ENCODE measurements around the gene NR3C2. TPM values are rescaled to one million over a fixed set of nuclear protein-coding genes. Genes with fewer than 3 reads are reported as not detected.

NR3C2 gene
- total and polyA plus RNA-seq, 2 of the 4 experiments (the other 2 are of a cell fraction) = 1.1 to 2.3 TPM

DNA sequence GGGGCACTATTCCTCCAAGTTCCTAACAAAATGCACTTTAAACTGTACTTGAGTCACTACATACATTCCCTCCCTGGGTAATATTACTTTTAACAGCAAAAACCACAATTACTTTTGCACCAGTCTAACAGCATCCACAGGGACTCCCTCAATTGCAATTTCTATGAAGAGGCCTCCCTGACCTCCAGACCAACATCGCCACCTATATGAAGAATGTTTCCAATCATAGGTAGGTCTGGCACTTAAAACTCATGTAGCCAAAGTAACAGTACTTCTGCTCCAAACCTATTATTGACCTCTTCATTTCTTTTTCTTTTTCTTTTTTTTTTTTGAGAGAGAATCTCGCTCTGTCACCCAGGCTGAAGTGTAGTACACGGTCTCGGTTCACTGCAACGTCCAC lies 15.6 kb downstream of the NR3C2 start:
- Histone ChIP-seq H3K56ac (ENCODE audit: extremely low read depth, insufficient read depth, low read length) (no peak overlapping the region), H3K23ac (ENCODE audit: low read depth, low read length) (no peak overlapping the region), H4K8ac (ENCODE audit: low read depth in 2 of 2, low read length in 2 of 2) (no peak overlapping the region), H2AK9ac (replicated peaks; ENCODE audit: low read depth, low read length, poor library complexity) (no peak overlapping the region), H3K14ac (replicated peaks; ENCODE audit: low read depth, low read length) (no peak overlapping the region), H2BK5ac (ENCODE audit: low read depth, low read length, poor library complexity, severe bottlenecking) (no peak overlapping the region), H3K9me3 (ENCODE audit: control insufficient read depth, insufficient read depth, low read length) (no peaks in the 10 kb centered on the region), H3K4ac (ENCODE audit: low read depth, low read length) (no peak overlapping the region), H3K27ac (ENCODE audit: insufficient read depth, low read length) (no peak overlapping the region), H3K27me3 (ENCODE audit: control insufficient read depth, insufficient read depth, low read length) (no peaks in the 10 kb centered on the region), H3K9me1 (ENCODE audit: insufficient read depth, low read length) (no peaks in the 10 kb centered on the region), H3K18ac (ENCODE audit: low read depth, low read length) (no peak overlapping the region), H2AFZ (replicated peaks; ENCODE audit: low read length, poor library complexity) (no peak overlapping the region), H3K79me1 (ENCODE audit: low read depth in 1 of 2, low read length in 2 of 2) (no peaks in the 10 kb centered on the region), H3K4me2 (ENCODE audit: low read depth, low read length) (no peak overlapping the region), H4K91ac (ENCODE audit: insufficient read depth, low read depth, low read length) (no peak overlapping the region), H4K20me1 (ENCODE audit: insufficient read depth, low read length) (no peaks in the 10 kb centered on the region), H3K4me3 (ENCODE audit: insufficient read depth, low read depth, low read length) (no peak overlapping the region), H3K4me1 (ENCODE audit: control insufficient read depth, insufficient read depth, low read length) (no peaks in the 10 kb centered on the region), H3K9ac (ENCODE audit: low read depth, low read length) (no peak overlapping the region), H3K36me3 (ENCODE audit: control insufficient read depth, insufficient read depth, low read length) (no peaks in the 10 kb centered on the region), H4K5ac (ENCODE audit: low read depth, low read length) (no peak overlapping the region), H2BK20ac (ENCODE audit: low read depth, low read length) (no peak overlapping the region), H2BK15ac (ENCODE audit: low read depth, low read length) (no peak overlapping the region), H2BK120ac (ENCODE audit: low read depth, low read length) (no peak overlapping the region), H2AK5ac (ENCODE audit: low read depth, low read length) (no peak overlapping the region)
- ChIA-PET CTCF (no interaction called here), POLR2A (ENCODE audit: unreplicated experiment) (no interaction called here)
- BruUV-seq (replicated peaks) = no TSS peak
- WGBS, 2 experiments (ENCODE audit: extremely low coverage in 2 of 2, insufficient read length in 1 of 2) = no CpG with 5 or more reads among the region's 5 CpGs
- no peak for DNase-seq
- ATAC-seq (ENCODE audit: low read depth) = no peak
- TF ChIP-seq POLR2A (IDR thresholded peaks at IDR 0.05; ENCODE audit: low read depth, low read length) (no peak), MAZ (IDR thresholded peaks at IDR 0.05; ENCODE audit: borderline replicate concordance, low read depth, low read length) (no peak), RAD21 (IDR thresholded peaks at IDR 0.05; ENCODE audit: low read length) (no peak), RCOR1 (IDR thresholded peaks at IDR 0.05; ENCODE audit: insufficient replicate concordance, low read length) (no peak), RFX5 (IDR thresholded peaks at IDR 0.05; ENCODE audit: low read depth, low read length) (no peak), CEBPB (IDR thresholded peaks at IDR 0.05; ENCODE audit: low read depth, low read length) (no peak), SMC3 (IDR thresholded peaks at IDR 0.05; ENCODE audit: low read depth, low read length) (no peak), NFE2L2 (IDR thresholded peaks at IDR 0.05; ENCODE audit: low read depth, low read length) (no peak), BHLHE40 (IDR thresholded peaks at IDR 0.05; ENCODE audit: low read depth, low read length) (no peak), FOS (IDR thresholded peaks at IDR 0.05; ENCODE audit: low read depth, low read length) (no peak)
- TF ChIP-seq, protein P1, sequence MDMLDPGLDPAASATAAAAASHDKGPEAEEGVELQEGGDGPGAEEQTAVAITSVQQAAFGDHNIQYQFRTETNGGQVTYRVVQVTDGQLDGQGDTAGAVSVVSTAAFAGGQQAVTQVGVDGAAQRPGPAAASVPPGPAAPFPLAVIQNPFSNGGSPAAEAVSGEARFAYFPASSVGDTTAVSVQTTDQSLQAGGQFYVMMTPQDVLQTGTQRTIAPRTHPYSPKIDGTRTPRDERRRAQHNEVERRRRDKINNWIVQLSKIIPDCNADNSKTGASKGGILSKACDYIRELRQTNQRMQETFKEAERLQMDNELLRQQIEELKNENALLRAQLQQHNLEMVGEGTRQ (IDR thresholded peaks at IDR 0.05; ENCODE audit: low read depth, low read length) = no peak
- TF ChIP-seq, protein P2, sequence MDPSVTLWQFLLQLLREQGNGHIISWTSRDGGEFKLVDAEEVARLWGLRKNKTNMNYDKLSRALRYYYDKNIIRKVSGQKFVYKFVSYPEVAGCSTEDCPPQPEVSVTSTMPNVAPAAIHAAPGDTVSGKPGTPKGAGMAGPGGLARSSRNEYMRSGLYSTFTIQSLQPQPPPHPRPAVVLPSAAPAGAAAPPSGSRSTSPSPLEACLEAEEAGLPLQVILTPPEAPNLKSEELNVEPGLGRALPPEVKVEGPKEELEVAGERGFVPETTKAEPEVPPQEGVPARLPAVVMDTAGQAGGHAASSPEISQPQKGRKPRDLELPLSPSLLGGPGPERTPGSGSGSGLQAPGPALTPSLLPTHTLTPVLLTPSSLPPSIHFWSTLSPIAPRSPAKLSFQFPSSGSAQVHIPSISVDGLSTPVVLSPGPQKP (IDR thresholded peaks at IDR 0.05; ENCODE audit: borderline replicate concordance, low read depth, low read length) = no peak
- TF ChIP-seq, protein P3, sequence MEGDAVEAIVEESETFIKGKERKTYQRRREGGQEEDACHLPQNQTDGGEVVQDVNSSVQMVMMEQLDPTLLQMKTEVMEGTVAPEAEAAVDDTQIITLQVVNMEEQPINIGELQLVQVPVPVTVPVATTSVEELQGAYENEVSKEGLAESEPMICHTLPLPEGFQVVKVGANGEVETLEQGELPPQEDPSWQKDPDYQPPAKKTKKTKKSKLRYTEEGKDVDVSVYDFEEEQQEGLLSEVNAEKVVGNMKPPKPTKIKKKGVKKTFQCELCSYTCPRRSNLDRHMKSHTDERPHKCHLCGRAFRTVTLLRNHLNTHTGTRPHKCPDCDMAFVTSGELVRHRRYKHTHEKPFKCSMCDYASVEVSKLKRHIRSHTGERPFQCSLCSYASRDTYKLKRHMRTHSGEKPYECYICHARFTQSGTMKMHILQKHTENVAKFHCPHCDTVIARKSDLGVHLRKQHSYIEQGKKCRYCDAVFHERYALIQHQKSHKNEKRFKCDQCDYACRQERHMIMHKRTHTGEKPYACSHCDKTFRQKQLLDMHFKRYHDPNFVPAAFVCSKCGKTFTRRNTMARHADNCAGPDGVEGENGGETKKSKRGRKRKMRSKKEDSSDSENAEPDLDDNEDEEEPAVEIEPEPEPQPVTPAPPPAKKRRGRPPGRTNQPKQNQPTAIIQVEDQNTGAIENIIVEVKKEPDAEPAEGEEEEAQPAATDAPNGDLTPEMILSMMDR (conservative IDR thresholded peaks at IDR 0.05; ENCODE audit: low read depth, low read length) = no peak
- dilution Hi-C loops (cut with HindIII; ENCODE audit: low sequenced_read_pairs, unreplicated experiment) (no loop called here), intact Hi-C loops (cut with micrococcal nuclease) (no loop called here), in situ Hi-C loops (cut with MboI; ENCODE audit: low sequenced_read_pairs) (no loop called here)

Measured in IMR-90 (cell line).